Measurements from ENCODE around the gene KLHL42.
"Not testable (repeated sequence)": the region's sequence is repeated elsewhere in the genome, so short reads cannot be mapped to it uniquely, and the experiment has no call there.

GRCh38 chr12:27745734-27746133, 34.3 kb upstream of the KLHL42 start:
- not testable (repeated sequence) for TF ChIP-seq BHLHE40 (IDR thresholded peaks at IDR 0.05; ENCODE audit: low read length); CTCF (IDR thresholded peaks at IDR 0.05 in 2 of 3, conservative IDR thresholded peaks at IDR 0.05 in 1 of 3; ENCODE audit: insufficient read depth in 2 of 3, low read depth in 1 of 3, low read length in 3 of 3); TSHZ1 (CRISPR knock-in tag; IDR thresholded peaks at IDR 0.05)

Measured in K562 (cell line).